Sigmoid colon (tissue), 4 donors: ENCODE results near the gene RRP9.

Source experiments
- POLR2A ChIP-seq, 2 donors: fragments of 450-650 bp; IDR thresholded peaks; one replicate each; pipeline ENCODE4 v1.6.1; 2016; ENCODE audit warnings: antibody characterized with exemption in 2 of 2, mild to moderate bottlenecking in 2 of 2, moderate library complexity in 2 of 2
- POLR2AphosphoS5 ChIP-seq, 4 donors: sonication (generic); formaldehyde crosslinking; IDR thresholded peaks; one replicate each; pipeline ENCODE4 v1.6.1; 2017; ENCODE audit warnings: antibody characterized with exemption in 4 of 4
- TF ChIP-seq, protein P1 (sequence below), 4 experiments: fragments of 450-650 bp in 3 of 4; fragments of 200-600 bp in 1 of 4; IDR thresholded peaks; one replicate each; pipeline ENCODE4 v1.5.1; 2016 to 2019; ENCODE audit warnings: antibody characterized with exemption in 4 of 4, mild to moderate bottlenecking in 3 of 4, moderate library complexity in 2 of 4

- TF ChIP-seq, protein P1, sequence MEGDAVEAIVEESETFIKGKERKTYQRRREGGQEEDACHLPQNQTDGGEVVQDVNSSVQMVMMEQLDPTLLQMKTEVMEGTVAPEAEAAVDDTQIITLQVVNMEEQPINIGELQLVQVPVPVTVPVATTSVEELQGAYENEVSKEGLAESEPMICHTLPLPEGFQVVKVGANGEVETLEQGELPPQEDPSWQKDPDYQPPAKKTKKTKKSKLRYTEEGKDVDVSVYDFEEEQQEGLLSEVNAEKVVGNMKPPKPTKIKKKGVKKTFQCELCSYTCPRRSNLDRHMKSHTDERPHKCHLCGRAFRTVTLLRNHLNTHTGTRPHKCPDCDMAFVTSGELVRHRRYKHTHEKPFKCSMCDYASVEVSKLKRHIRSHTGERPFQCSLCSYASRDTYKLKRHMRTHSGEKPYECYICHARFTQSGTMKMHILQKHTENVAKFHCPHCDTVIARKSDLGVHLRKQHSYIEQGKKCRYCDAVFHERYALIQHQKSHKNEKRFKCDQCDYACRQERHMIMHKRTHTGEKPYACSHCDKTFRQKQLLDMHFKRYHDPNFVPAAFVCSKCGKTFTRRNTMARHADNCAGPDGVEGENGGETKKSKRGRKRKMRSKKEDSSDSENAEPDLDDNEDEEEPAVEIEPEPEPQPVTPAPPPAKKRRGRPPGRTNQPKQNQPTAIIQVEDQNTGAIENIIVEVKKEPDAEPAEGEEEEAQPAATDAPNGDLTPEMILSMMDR (IDR thresholded peaks at IDR 0.05): no peak
- no peak for TF ChIP-seq POLR2A (IDR thresholded peaks at IDR 0.05)
- TF ChIP-seq POLR2AphosphoS5 (IDR thresholded peaks at IDR 0.05): no peak
Observed at GRCh38 chr3:51970606-51971300, 29.0 kb upstream of the RRP9 start.
